ENCODE data around the gene PREX1. TPM values are rescaled to one million over a fixed set of nuclear protein-coding genes. Genes with fewer than 3 reads are reported as not detected.

Gene PREX1
- total RNA-seq, 3 donors from 2014 or later: 9.9 to 14.1 (median 13.5) TPM

- no peak for TF ChIP-seq CTCF (IDR thresholded peaks at IDR 0.05)
- no peak for DNase-seq
- intact Hi-C loops (cut with DNase I, micrococcal nuclease): no loop called here
- Histone ChIP-seq H3K4me1 (ENCODE audit: low read depth) (no peaks in the 10 kb centered on the region), H3K4me3 (no peak overlapping the region), H3K36me3 (ENCODE audit: low read depth) (no peaks in the 10 kb centered on the region), H3K9me3 (no peaks in the 10 kb centered on the region)
- ATAC-seq: no peak
Measured at GRCh38 chr20:48578397-48579098, 249.3 kb downstream of the PREX1 start.

GRCh38 chr20:48577557-48577956, 250.2 kb downstream of the PREX1 start:
- intact Hi-C loops (cut with DNase I, micrococcal nuclease): no loop called here
- no peaks in the 10 kb centered on the region for H3K9me3 ChIP-seq
- H3K4me1 ChIP-seq (ENCODE audit: low read depth): no peaks in the 10 kb centered on the region
- H3K36me3 ChIP-seq (ENCODE audit: low read depth): no peaks in the 10 kb centered on the region
- DNase-seq: no peak
- no peak overlapping the region for H3K4me3 ChIP-seq
- ATAC-seq: no peak
- no peak for TF ChIP-seq CTCF (IDR thresholded peaks at IDR 0.05)

GRCh38 chr20:48574383-48574782, 253.4 kb downstream of the PREX1 start:
- intact Hi-C loops (cut with DNase I, micrococcal nuclease): no loop called here
- no peak for DNase-seq
- H3K9me3 ChIP-seq: no peaks in the 10 kb centered on the region
- no peaks in the 10 kb centered on the region for H3K4me1 ChIP-seq (ENCODE audit: low read depth)
- H3K36me3 ChIP-seq (ENCODE audit: low read depth): no peaks in the 10 kb centered on the region
- H3K4me3 ChIP-seq: no peak overlapping the region
- no peak for TF ChIP-seq CTCF (IDR thresholded peaks at IDR 0.05)
- no peak for ATAC-seq

Other genes with a start within 250 kb of the PREX1 start
- gene ARFGEF2, start 93.7 kb upstream of the PREX1 start, total RNA-seq: 10 to 100 TPM; 46.2 to 73.8 (median 68.0) TPM
- gene CSE1L, start 218.3 kb upstream of the PREX1 start, total RNA-seq: 10 to 100 TPM; 22.4 to 40.0 (median 32.9) TPM

Measured in mucosa of descending colon (tissue), 3 donors.